OCI-LY7 (cell line): ENCODE results near the gene STMN3. TPM values are rescaled to one million over a fixed set of nuclear protein-coding genes. Genes with fewer than 3 reads are reported as not detected.

ENCODE experiments used
- BruUV-seq: library from RNA; stranded (reverse); fragments of 400-500 nt; replicated peaks from 2 replicates; lab custom pipeline; 2021; lab: Mats Ljungman, UMichigan
- CTCF ChIA-PET: fragments of 300-600 bp; sonication (Branson Sonifier 250); formaldehyde crosslinking; loops from one replicate; lab custom pipeline; 2022; ENCODE audit warnings: antibody characterized with exemption; ENCODE audit not compliant: unreplicated experiment; lab: Charles Lee
- POLR2A ChIA-PET: fragments of 300-600 bp; sonication (Branson Sonifier 250); formaldehyde crosslinking; loops from one replicate; lab custom pipeline; 2022; ENCODE audit warnings: antibody characterized with exemption; lab: Charles Lee
- DNase-seq: peaks from one replicate; pipeline ENCODE4 v3.0.0-alpha.2; 2015; ENCODE audit warnings: low spot score
- H2AFZ ChIP-seq: fragments of 200-600 bp; sonication (generic), shearing (Covaris generic); 2 replicates; pipeline ENCODE4 v1.6.1; 2014; ENCODE audit warnings: mild to moderate bottlenecking, antibody characterized with exemption, low read length, moderate library complexity
- H3K27ac ChIP-seq: fragments of 200-600 bp; sonication (generic); 2 replicates; pipeline ENCODE4 v1.5.1; 2014; ENCODE audit warnings: mixed run types, low read depth, mild to moderate bottlenecking, moderate library complexity, low read length, inconsistent platforms; ENCODE audit not compliant: poor library complexity, severe bottlenecking
- H3K36me3 ChIP-seq: fragments of 200-600 bp; sonication (generic); 2 replicates; pipeline ENCODE4 v1.6.1; 2014; ENCODE audit warnings: mild to moderate bottlenecking, antibody characterized with exemption, low read length, moderate library complexity, mixed read lengths; ENCODE audit not compliant: insufficient read depth
- H3K4me1 ChIP-seq: fragments of 200-600 bp; sonication (generic); 2 replicates; pipeline ENCODE4 v1.5.1; 2014; ENCODE audit warnings: mild to moderate bottlenecking, low read length; ENCODE audit not compliant: insufficient read depth, poor library complexity, severe bottlenecking
- H3K4me2 ChIP-seq: fragments of 200-600 bp; sonication (generic); 2 replicates; pipeline ENCODE4 v1.6.1; 2014; ENCODE audit warnings: mild to moderate bottlenecking, low read length
- H3K4me3 ChIP-seq: fragments of 200-600 bp; sonication (generic); 2 replicates; pipeline ENCODE4 v1.5.1; 2014; ENCODE audit warnings: mild to moderate bottlenecking, low read depth, low read length; ENCODE audit not compliant: poor library complexity, severe bottlenecking
- H3K79me2 ChIP-seq: fragments of 200-600 bp; sonication (generic); 2 replicates; pipeline ENCODE4 v1.6.1; 2016; ENCODE audit warnings: low read depth, mild to moderate bottlenecking, low read length, moderate library complexity, mixed read lengths; ENCODE audit not compliant: insufficient read depth
- H3K9me2 ChIP-seq: fragments of 200-600 bp; sonication (generic); 2 replicates; pipeline ENCODE4 v1.6.1; 2016; ENCODE audit warnings: mild to moderate bottlenecking, low read length, mixed read lengths; ENCODE audit not compliant: insufficient read depth
- H3K9me3 ChIP-seq: fragments of 200-600 bp; sonication (generic); 2 replicates; pipeline ENCODE4 v1.6.1; 2014; ENCODE audit warnings: mild to moderate bottlenecking, mixed run types, low read length, mixed read lengths
- H4K20me1 ChIP-seq: fragments of 200-600 bp; sonication (generic); 2 replicates; pipeline ENCODE4 v1.6.1; 2014; ENCODE audit warnings: mild to moderate bottlenecking, antibody characterized with exemption, low read length, moderate library complexity, mixed read lengths; ENCODE audit not compliant: insufficient read depth
- CTCF ChIP-seq: fragments of 200-600 bp; sonication (generic); conservative IDR thresholded peaks from 2 replicates; pipeline ENCODE4 v1.5.1; 2014; ENCODE audit warnings: mild to moderate bottlenecking, antibody characterized with exemption, low read length, moderate library complexity, mixed read lengths
- EZH2phosphoT487 ChIP-seq: fragments of 200-600 bp; sonication (generic); IDR thresholded peaks from 2 replicates; pipeline ENCODE4 v1.6.1; 2018; ENCODE audit warnings: low read depth, borderline replicate concordance, mild to moderate bottlenecking, mixed run types, antibody characterized with exemption, low read length, moderate library complexity, mixed read lengths
- intact Hi-C: fragments of 100-400 bp; cut with micrococcal nuclease; formaldehyde crosslinking; loops from one replicate; pipeline ENCODE4 v1.10.0; 2022; ENCODE audit not compliant: unreplicated experiment
- total RNA-seq, 2 experiments: library from RNA; depleted of rRNA in 1 of 2; stranded (reverse); fragments of >200 nt in 1 of 2; shearing (Covaris generic) in 1 of 2; gene quantifications; 2 replicates each; pipeline ENCODE4 v1.2.3, GENCODE V29; 2014 to 2022

STMN3 gene
- total RNA-seq, 2 experiments from 2014 or later, result 6.7 TPM

- H2AFZ ChIP-seq, result no peak overlapping the region
- peaks cover 11% of the 10 kb centered on the region for H3K4me1 ChIP-seq
- H3K9me2 ChIP-seq, result no peaks in the 10 kb centered on the region
- H3K4me2 ChIP-seq, result peak overlapping the region; percentile 90
- CTCF ChIA-PET, result no interaction called here
- peaks cover 27% of the 10 kb centered on the region; the same call in 1 of the 2 replicates for H3K36me3 ChIP-seq
- POLR2A ChIA-PET, result no interaction called here
- intact Hi-C loops, result no loop called here
- no peaks in the 10 kb centered on the region for H3K9me3 ChIP-seq
- DNase-seq, result no peak
- peak overlapping the region; percentile 94 for H3K4me3 ChIP-seq
- TF ChIP-seq EZH2phosphoT487 (no peak), CTCF (no peak)
- BruUV-seq, result no TSS peak
- H3K79me2 ChIP-seq, result peaks cover 13% of the 10 kb centered on the region; the same call in 1 of the 2 replicates
- H4K20me1 ChIP-seq, result no peaks in the 10 kb centered on the region
- no peak overlapping the region for H3K27ac ChIP-seq
Measured at GRCh38 chr20:63659370-63659769, 6.1 kb upstream of the STMN3 start.

- TF ChIP-seq CTCF, result no peak
- TF ChIP-seq EZH2phosphoT487, result no peak
- H3K4me2 ChIP-seq, result peak overlapping the region; percentile 90
- H3K36me3 ChIP-seq, result peaks cover 27% of the 10 kb centered on the region; the same call in 1 of the 2 replicates
- no peaks in the 10 kb centered on the region for H3K9me3 ChIP-seq
- peak overlapping the region; percentile 88; the same call in 1 of the 2 replicates for H2AFZ ChIP-seq
- BruUV-seq, result no TSS peak
- intact Hi-C loops, result no loop called here
- CTCF ChIA-PET, result interaction anchor here (1.0 kb wide), 1 partner anchor 17 kb away, joined by 10 read pairs; no protein-coding TSS in a partner anchor
- peak overlapping the region; percentile 94 for H3K4me3 ChIP-seq
- peaks cover 13% of the 10 kb centered on the region; the same call in 1 of the 2 replicates for H3K79me2 ChIP-seq
- no peak overlapping the region for H3K27ac ChIP-seq
- peaks cover 11% of the 10 kb centered on the region for H3K4me1 ChIP-seq
- DNase-seq, result no peak
- H3K9me2 ChIP-seq, result no peaks in the 10 kb centered on the region
- POLR2A ChIA-PET, result interaction anchor here (0.6 to 1.3 kb wide), 5 partner anchors 9 to 699 kb away, joined by 3 to 4 read pairs (median 3); partner anchors contain the start of genes LIME1 and PTK6
- H4K20me1 ChIP-seq, result no peaks in the 10 kb centered on the region
Measured at GRCh38 chr20:63658749-63659187, 5.5 kb upstream of the STMN3 start.
